ENCODE measurements around the gene PSMB8. TPM values are rescaled to one million over a fixed set of nuclear protein-coding genes. Genes with fewer than 3 reads are reported as not detected.

Gene PSMB8
- total RNA-seq, 1 experiment from 2014 or later: 0.96 TPM

- Histone ChIP-seq H2AFZ (ENCODE audit: low read depth, low read length, poor library complexity, severe bottlenecking) (no peak overlapping the region), H3K79me2 (ENCODE audit: insufficient read depth, low read length) (no peaks in the 10 kb centered on the region), H4K20me1 (ENCODE audit: insufficient read depth) (no peaks in the 10 kb centered on the region), H3K9ac (ENCODE audit: low read length) (no peak overlapping the region), H3K4me2 (ENCODE audit: low read length) (no peak overlapping the region), H3K27ac (ENCODE audit: low read depth, low read length) (no peak overlapping the region), H3K4me1 (ENCODE audit: control insufficient read depth in 1 of 2, insufficient read depth in 2 of 2, low read length in 2 of 2) (peaks cover 2 to 16% of the 10 kb centered on the region in 2 experiments; a peak in 3 of 4 replicates), H3K27me3 (ENCODE audit: insufficient read depth, low read length) (no peaks in the 10 kb centered on the region), H3K36me3 (ENCODE audit: control insufficient read depth in 1 of 2, insufficient read depth in 2 of 2, low read length in 2 of 2) (no peaks in the 10 kb centered on the region), H3K4me3 (replicated peaks in 1 of 2; ENCODE audit: low read depth in 1 of 2, low read length in 2 of 2) (no peak overlapping the region), H3K9me2 (ENCODE audit: insufficient read depth) (0 out of 2 replicates have a peak, but pooled peaks cover 5% of the 10 kb centered on the region), H3K9me3 (ENCODE audit: control insufficient read depth in 1 of 2, insufficient read depth in 1 of 2, low read depth in 1 of 2, low read length in 2 of 2) (no peaks in the 10 kb centered on the region)
- BruUV-seq (replicated peaks): no TSS peak
- DNase-seq (ENCODE audit: low read depth, low spot score): no peak
- ChIA-PET CTCF (no interaction called here), POLR2A (interaction anchor here (0.6 kb wide), 1 partner anchor 105 kb away, joined by 4 read pairs; no protein-coding TSS in a partner anchor), RAD21 (ENCODE audit: low non-redundant PET in 1 of 2, low total read pairs in 2 of 2, uncharacterized antibody in 2 of 2, unreplicated experiment in 2 of 2) (no interaction called here)
- TF ChIP-seq EGR1 (IDR thresholded peaks at IDR 0.05; ENCODE audit: low read depth): no peak
- TF ChIP-seq FOSL1 (IDR thresholded peaks at IDR 0.05; ENCODE audit: low read depth): no peak
- no peak for TF ChIP-seq ATF3 (IDR thresholded peaks at IDR 0.05)
- no peak for TF ChIP-seq MAX (IDR thresholded peaks at IDR 0.05)
- TF ChIP-seq CEBPB (IDR thresholded peaks at IDR 0.05; ENCODE audit: low read depth): no peak
- no peak for TF ChIP-seq CBX3 (IDR thresholded peaks at IDR 0.05; ENCODE audit: low read depth)
- ATAC-seq: no peak
- intact Hi-C loops (cut with micrococcal nuclease): loop anchor here (5.0 kb wide), 1 partner anchor 434 kb away; no protein-coding TSS in a partner anchor
These were observed 22.0 kb upstream of the PSMB8 start for GRCh38 chr6:32865724-32866443.

- POLR2A ChIA-PET: no interaction called here
- Histone ChIP-seq H4K20me1 (ENCODE audit: insufficient read depth) (no peaks in the 10 kb centered on the region), H3K9me2 (ENCODE audit: insufficient read depth) (0 out of 2 replicates have a peak, but pooled peaks cover 5% of the 10 kb centered on the region), H3K27me3 (ENCODE audit: insufficient read depth, low read length) (no peaks in the 10 kb centered on the region), H2AFZ (ENCODE audit: low read depth, low read length, poor library complexity, severe bottlenecking) (no peak overlapping the region), H3K27ac (ENCODE audit: low read depth, low read length) (no peak overlapping the region), H3K9ac (ENCODE audit: low read length) (no peak overlapping the region), H3K79me2 (ENCODE audit: insufficient read depth, low read length) (no peaks in the 10 kb centered on the region), H3K4me1 (ENCODE audit: control insufficient read depth in 1 of 2, insufficient read depth in 2 of 2, low read length in 2 of 2) (peaks cover 2 to 17% of the 10 kb centered on the region in 2 experiments; a peak in 3 of 4 replicates), H3K36me3 (ENCODE audit: control insufficient read depth in 1 of 2, insufficient read depth in 2 of 2, low read length in 2 of 2) (no peaks in the 10 kb centered on the region), H3K4me2 (ENCODE audit: low read length) (no peak overlapping the region), H3K4me3 (replicated peaks in 1 of 2; ENCODE audit: low read depth in 1 of 2, low read length in 2 of 2) (no peak overlapping the region), H3K9me3 (ENCODE audit: control insufficient read depth in 1 of 2, insufficient read depth in 1 of 2, low read depth in 1 of 2, low read length in 2 of 2) (no peaks in the 10 kb centered on the region)
- RAD21 ChIA-PET (ENCODE audit: low non-redundant PET in 1 of 2, low total read pairs in 2 of 2, uncharacterized antibody in 2 of 2, unreplicated experiment in 2 of 2): interaction anchor here in 1 of 2 experiments (1.6 kb wide), 1 partner anchor 24 kb away, joined by 4 read pairs; the partner anchor contains the start of gene TAP2
- ATAC-seq (no peak), DNase-seq (ENCODE audit: low read depth, low spot score) (no peak)
- BruUV-seq (replicated peaks): no TSS peak
- CTCF ChIA-PET: interaction anchor here (1.2 to 2.9 kb wide), 3 partner anchors 9 to 24 kb away, joined by 4 to 55 read pairs (median 5); partner anchors contain the start of genes PSMB9, TAP1 and TAP2
- intact Hi-C loops (cut with micrococcal nuclease): no loop called here
- TF ChIP-seq ZNF274 (IDR thresholded peaks at IDR 0.05; ENCODE audit: low read depth, low read length): no peak
- TF ChIP-seq EGR1 (IDR thresholded peaks at IDR 0.05; ENCODE audit: low read depth): no peak
- no peak for TF ChIP-seq ZBTB33 (IDR thresholded peaks at IDR 0.05; ENCODE audit: extremely low read depth, insufficient replicate concordance, low read length)
- no peak for TF ChIP-seq SIN3A (IDR thresholded peaks at IDR 0.05; ENCODE audit: low read depth)
- no peak for TF ChIP-seq YY1 (IDR thresholded peaks at IDR 0.05; ENCODE audit: extremely low read depth, insufficient replicate concordance, low read depth, low read length)
- no peak for TF ChIP-seq ZFX (IDR thresholded peaks at IDR 0.05)
- TF ChIP-seq JUND (IDR thresholded peaks at IDR 0.05): no peak
- TF ChIP-seq SRF (IDR thresholded peaks at IDR 0.05; ENCODE audit: low read depth): no peak
- TF ChIP-seq FOSL1 (IDR thresholded peaks at IDR 0.05; ENCODE audit: low read depth): no peak
- no peak for TF ChIP-seq ELF1 (IDR thresholded peaks at IDR 0.05; ENCODE audit: borderline replicate concordance, low read depth)
- TF ChIP-seq RAD21 (IDR thresholded peaks at IDR 0.05; ENCODE audit: low read depth): no peak
- TF ChIP-seq POLR2A (IDR thresholded peaks at IDR 0.05; ENCODE audit: borderline replicate concordance, extremely low read depth, insufficient read depth, insufficient read length): no peak
- TF ChIP-seq EZH2 (IDR thresholded peaks at IDR 0.05): no peak
- TF ChIP-seq MAX (IDR thresholded peaks at IDR 0.05): no peak
These were observed 18.9 kb upstream of the PSMB8 start for GRCh38 chr6:32862725-32863124.

All from HCT116 (cell line).